GM10847 (cell line): ENCODE results near the gene KDM3A.
A peak's percentile ranks its signal among the peaks of the same experiment; 100 is the strongest.

Experiments used
- POLR2A ChIP-seq: IDR thresholded peaks from 2 replicates; pipeline ENCODE4 v1.6.1; 2011; ENCODE audit not compliant: insufficient read length; ENCODE audit errors: extremely low read depth

Gene KDM3A

GRCh38 chr2:86417961-86418360 lies 23.2 kb upstream of the KDM3A start:
- TF ChIP-seq POLR2A = no peak

GRCh38 chr2:86420913-86421312 lies 20.3 kb upstream of the KDM3A start:
- no peak for TF ChIP-seq POLR2A

GRCh38 chr2:86426271-86426670 lies 14.9 kb upstream of the KDM3A start:
- TF ChIP-seq POLR2A = no peak

GRCh38 chr2:86429335-86429734 lies 11.8 kb upstream of the KDM3A start:
- no peak for TF ChIP-seq POLR2A

- TF ChIP-seq POLR2A = no peak
Measured at GRCh38 chr2:86430368-86430767, 10.8 kb upstream of the KDM3A start.

- no peak for TF ChIP-seq POLR2A
Measured at GRCh38 chr2:86433137-86433536, 8.0 kb upstream of the KDM3A start.

GRCh38 chr2:86434290-86434689 lies 6.9 kb upstream of the KDM3A start:
- TF ChIP-seq POLR2A = no peak

- TF ChIP-seq POLR2A = no peak
Measured at GRCh38 chr2:86435531-86435930, 5.6 kb upstream of the KDM3A start.

GRCh38 chr2:86436328-86436727 lies 4.8 kb upstream of the KDM3A start:
- TF ChIP-seq POLR2A = no peak

- TF ChIP-seq POLR2A = no peak
Measured at GRCh38 chr2:86439879-86440630, 1.1 kb upstream of the KDM3A start.

- peak; percentile 82 for TF ChIP-seq POLR2A
Measured at GRCh38 chr2:86441392-86441881, 266 bp downstream of the KDM3A start.

- TF ChIP-seq POLR2A = no peak
Measured at GRCh38 chr2:86441882-86442641, 891 bp downstream of the KDM3A start.

GRCh38 chr2:86442642-86443005 lies 1.5 kb downstream of the KDM3A start:
- no peak for TF ChIP-seq POLR2A

GRCh38 chr2:86443631-86444350 lies 2.6 kb downstream of the KDM3A start:
- no peak for TF ChIP-seq POLR2A

- no peak for TF ChIP-seq POLR2A
Measured at GRCh38 chr2:86445436-86445835, 4.3 kb downstream of the KDM3A start.

- no peak for TF ChIP-seq POLR2A
Measured at GRCh38 chr2:86446060-86446459, 4.9 kb downstream of the KDM3A start.
